A673 (cell line): ENCODE data around the gene FKBP3. TPM values are rescaled to one million over a fixed set of nuclear protein-coding genes. Genes with fewer than 3 reads are reported as not detected.

Experiments used
- BruUV-seq: library from RNA; stranded (reverse); fragments of 400-500 nt; replicated peaks from 2 replicates; lab custom pipeline; 2021; lab: Mats Ljungman, UMichigan
- CTCF ChIA-PET: fragments of 300-600 bp; sonication (Branson Sonifier 250); formaldehyde crosslinking; loops from one replicate; lab custom pipeline; 2022; ENCODE audit warnings: antibody characterized with exemption; lab: Charles Lee
- POLR2A ChIA-PET: fragments of 300-600 bp; sonication (Branson Sonifier 250); formaldehyde crosslinking; loops from one replicate; lab custom pipeline; 2022; ENCODE audit warnings: antibody characterized with exemption; ENCODE audit not compliant: low non-redundant PET; lab: Charles Lee
- DNase-seq: peaks from one replicate; pipeline ENCODE4 v3.0.0-alpha.2; 2015; ENCODE audit warnings: low spot score
- H3K27ac ChIP-seq: fragments of 200-600 bp; sonication (generic); 2 replicates; pipeline ENCODE4 v1.5.1; 2016; ENCODE audit warnings: mixed run types, low read depth, mild to moderate bottlenecking, mixed read lengths, antibody characterized with exemption, low read length; ENCODE audit not compliant: poor library complexity, severe bottlenecking
- H3K27me3 ChIP-seq: fragments of 200-600 bp; sonication (generic); replicated peaks from 2 replicates; pipeline ENCODE4 v1.6.1; 2017; ENCODE audit warnings: mixed run types, low read depth, mild to moderate bottlenecking, mixed read lengths, antibody characterized with exemption, low read length; ENCODE audit not compliant: insufficient read depth, poor library complexity
- H3K36me3 ChIP-seq: fragments of 200-600 bp; sonication (generic); 2 replicates; pipeline ENCODE4 v1.6.1; 2016; ENCODE audit warnings: mixed run types, mild to moderate bottlenecking, mixed read lengths, antibody characterized with exemption, low read length; ENCODE audit not compliant: insufficient read depth, poor library complexity, severe bottlenecking
- H3K4me1 ChIP-seq: fragments of 200-600 bp; sonication (generic); 2 replicates; pipeline ENCODE4 v1.6.1; 2017; ENCODE audit warnings: mixed run types, mild to moderate bottlenecking, mixed read lengths, antibody characterized with exemption, low read length; ENCODE audit not compliant: insufficient read depth, poor library complexity, severe bottlenecking
- H3K4me3 ChIP-seq: fragments of 200-600 bp; sonication (generic); 2 replicates; pipeline ENCODE4 v1.5.1; 2016; ENCODE audit warnings: low read depth, mixed run types, mild to moderate bottlenecking, mixed read lengths, low read length; ENCODE audit not compliant: poor library complexity, severe bottlenecking
- H3K9me3 ChIP-seq: fragments of 200-600 bp; sonication (generic); 2 replicates; pipeline ENCODE4 v1.6.1; 2016; ENCODE audit warnings: mixed run types, low read depth, mild to moderate bottlenecking, mixed read lengths, antibody characterized with exemption, low read length; ENCODE audit not compliant: poor library complexity, severe bottlenecking
- CTCF ChIP-seq: fragments of 300-800, 200-600 bp; sonication (generic); conservative IDR thresholded peaks from 2 replicates; pipeline ENCODE4 v1.5.1; 2017; ENCODE audit warnings: low read depth, mild to moderate bottlenecking, antibody characterized with exemption, low read length, moderate library complexity, mixed read lengths
- EZH2 ChIP-seq: fragments of 200-600 bp; sonication (generic); IDR thresholded peaks from 2 replicates; pipeline ENCODE4 v1.6.1; 2017; ENCODE audit warnings: borderline replicate concordance, low read depth, mild to moderate bottlenecking, mixed read lengths, antibody characterized with exemption, low read length; ENCODE audit not compliant: poor library complexity, severe bottlenecking
- intact Hi-C: fragments of 100-400 bp; cut with micrococcal nuclease; formaldehyde crosslinking; loops from one replicate; pipeline ENCODE4 v1.10.0; 2022; ENCODE audit not compliant: unreplicated experiment
- total RNA-seq: library from RNA; stranded (reverse); gene quantifications from 2 replicates; pipeline ENCODE4 v1.2.3, GENCODE V29; 2021

Gene FKBP3
- total RNA-seq, 1 experiment from 2014 or later: 162 TPM

- H3K9me3 ChIP-seq: no peaks in the 10 kb centered on the region
- no peaks in the 10 kb centered on the region for H3K4me1 ChIP-seq
- TF ChIP-seq CTCF: no peak
- TF ChIP-seq EZH2: no peak
- no peak for DNase-seq
- intact Hi-C loops: no loop called here
- ChIA-PET POLR2A (no interaction called here), CTCF (interaction anchor here (0.7 kb wide), 1 partner anchor 389 kb away, joined by 7 read pairs; no protein-coding TSS in a partner anchor)
- no peaks in the 10 kb centered on the region for H3K27me3 ChIP-seq
- no peak overlapping the region for H3K27ac ChIP-seq
- H3K36me3 ChIP-seq: peaks cover 64% of the 10 kb centered on the region
- H3K4me3 ChIP-seq: no peak overlapping the region
- BruUV-seq: TSS peak; percentile 4
Measured at GRCh38 chr14:45096218-45096617, 38.1 kb downstream of the FKBP3 start.

GRCh38 chr14:45095143-45095542, 39.1 kb downstream of the FKBP3 start:
- H3K27ac ChIP-seq: no peak overlapping the region
- H3K36me3 ChIP-seq: peaks cover 54% of the 10 kb centered on the region
- no peaks in the 10 kb centered on the region for H3K27me3 ChIP-seq
- H3K4me3 ChIP-seq: no peak overlapping the region
- TF ChIP-seq EZH2: no peak
- no peak for TF ChIP-seq CTCF
- intact Hi-C loops: no loop called here
- no peaks in the 10 kb centered on the region for H3K9me3 ChIP-seq
- CTCF ChIA-PET: no interaction called here
- no peaks in the 10 kb centered on the region for H3K4me1 ChIP-seq
- no TSS peak for BruUV-seq
- POLR2A ChIA-PET: no interaction called here
- no peak for DNase-seq

GRCh38 chr14:45094275-45094674, 40.0 kb downstream of the FKBP3 start:
- peaks cover 46% of the 10 kb centered on the region for H3K36me3 ChIP-seq
- POLR2A ChIA-PET: no interaction called here
- intact Hi-C loops: no loop called here
- DNase-seq: no peak
- no peak overlapping the region for H3K27ac ChIP-seq
- TF ChIP-seq CTCF (no peak), EZH2 (no peak)
- no peak overlapping the region for H3K4me3 ChIP-seq
- CTCF ChIA-PET: no interaction called here
- peaks cover 4% of the 10 kb centered on the region for H3K4me1 ChIP-seq
- no TSS peak for BruUV-seq
- no peaks in the 10 kb centered on the region for H3K9me3 ChIP-seq
- no peaks in the 10 kb centered on the region for H3K27me3 ChIP-seq
